Liver (tissue), 9 donors: ENCODE results near the gene TACR1. TPM values are rescaled to one million over a fixed set of nuclear protein-coding genes. Genes with fewer than 3 reads are reported as not detected.

Experiments used
- DNase-seq: peaks from one replicate; pipeline ENCODE4 v3.0.0-alpha.2; 2017; ENCODE audit warnings: low spot score
- H3K27ac ChIP-seq, 2 donors: one replicate each; pipeline ENCODE4 v1.7.0; 2013; ENCODE audit warnings: inconsistent platforms in 2 of 2, low read length in 2 of 2, control low read depth in 1 of 2, low read depth in 1 of 2, mild to moderate bottlenecking in 1 of 2
- H3K27me3 ChIP-seq, 4 donors: one replicate each; pipeline versions ENCODE4 v1.6.1 to v1.7.0; 2013; ENCODE audit warnings: low read length in 3 of 4, inconsistent platforms in 1 of 4, mild to moderate bottlenecking in 1 of 4, moderate library complexity in 1 of 4; ENCODE audit not compliant: control insufficient read depth in 4 of 4, insufficient read depth in 4 of 4
- H3K36me3 ChIP-seq, 4 donors: one replicate each; pipeline versions ENCODE4 v1.6.1 to v1.7.0; 2013; ENCODE audit warnings: low read length in 3 of 4, mild to moderate bottlenecking in 3 of 4, low read depth in 1 of 4, moderate library complexity in 1 of 4; ENCODE audit not compliant: control insufficient read depth in 4 of 4, insufficient read depth in 3 of 4
- H3K4me1 ChIP-seq, 4 donors: one replicate each; pipeline versions ENCODE4 v1.6.1 to v1.7.0; 2013; ENCODE audit warnings: low read length in 3 of 4, mild to moderate bottlenecking in 3 of 4, moderate library complexity in 1 of 4; ENCODE audit not compliant: control insufficient read depth in 4 of 4, insufficient read depth in 4 of 4
- H3K4me3 ChIP-seq, 3 donors: one replicate each; pipeline versions ENCODE4 v1.6.1 to v1.7.0; 2013; ENCODE audit warnings: low read length in 3 of 3, control low read depth in 1 of 3, low read depth in 1 of 3, mild to moderate bottlenecking in 1 of 3
- H3K9ac ChIP-seq, 2 donors: one replicate each; pipeline ENCODE4 v1.7.0; 2013; ENCODE audit warnings: low read length in 2 of 2, mild to moderate bottlenecking in 2 of 2, moderate library complexity in 2 of 2, control low read depth in 1 of 2, low read depth in 1 of 2
- H3K9me3 ChIP-seq, 4 donors: one replicate each; pipeline versions ENCODE4 v1.6.1 to v1.7.0; 2013; ENCODE audit warnings: low read length in 3 of 4; ENCODE audit not compliant: control insufficient read depth in 4 of 4
- EGR1 ChIP-seq, 2 donors: IDR thresholded peaks; 2 replicates each; pipeline ENCODE4 v1.6.1; 2016 to 2018; ENCODE audit warnings: antibody characterized with exemption in 2 of 2, low read depth in 2 of 2
- FOXA1 ChIP-seq: IDR thresholded peaks from 2 replicates; pipeline ENCODE4 v1.6.1; 2016; ENCODE audit warnings: antibody characterized with exemption
- FOXA2 ChIP-seq: IDR thresholded peaks from 2 replicates; pipeline ENCODE4 v1.6.1; 2016; ENCODE audit warnings: antibody characterized with exemption
- GABPA ChIP-seq, 2 donors: IDR thresholded peaks in 1 of 2; conservative IDR thresholded peaks in 1 of 2; 2 replicates each; pipeline ENCODE4 v1.6.1; 2016; ENCODE audit warnings: antibody characterized with exemption in 2 of 2, mild to moderate bottlenecking in 1 of 2, moderate library complexity in 1 of 2
- HNF4A ChIP-seq, 2 donors: conservative IDR thresholded peaks; 2 replicates each; pipeline ENCODE4 v1.6.1; 2016; ENCODE audit warnings: antibody characterized with exemption in 2 of 2, mild to moderate bottlenecking in 2 of 2
- HNF4G ChIP-seq: IDR thresholded peaks from 2 replicates; pipeline ENCODE4 v1.6.1; 2016; ENCODE audit warnings: antibody characterized with exemption
- NR2F2 ChIP-seq: IDR thresholded peaks from 2 replicates; pipeline ENCODE4 v1.6.1; 2016; ENCODE audit warnings: antibody characterized with exemption
- RAD21 ChIP-seq, 2 donors: IDR thresholded peaks; 2 replicates each; pipeline ENCODE4 v1.6.1; 2016; ENCODE audit warnings: antibody characterized with exemption in 2 of 2, mild to moderate bottlenecking in 2 of 2
- RXRA ChIP-seq, 2 donors: IDR thresholded peaks; 2 replicates each; pipeline ENCODE4 v1.6.1; 2017 to 2018; ENCODE audit warnings: antibody characterized with exemption in 2 of 2, mild to moderate bottlenecking in 1 of 2
- SP1 ChIP-seq: IDR thresholded peaks from 2 replicates; pipeline ENCODE4 v1.6.1; 2018; ENCODE audit warnings: antibody characterized with exemption, mild to moderate bottlenecking
- TAF1 ChIP-seq: conservative IDR thresholded peaks from 2 replicates; pipeline ENCODE4 v1.6.1; 2016; ENCODE audit warnings: antibody characterized with exemption, mild to moderate bottlenecking
- YY1 ChIP-seq: IDR thresholded peaks from 2 replicates; pipeline ENCODE4 v1.6.1; 2016; ENCODE audit warnings: antibody characterized with exemption, mild to moderate bottlenecking
- WGBS: extraction: QIAGEN DNeasy Blood & Tissue Kit; methylation state at CpG from one replicate; pipeline ENCODE4 v1.1.7; 2013; 5-methylcytosine and 5-hydroxymethylcytosine counted together
- polyA plus RNA-seq, 2 donors: library from polyadenylated mRNA; stranded (reverse) in 1 of 2; unstranded in 1 of 2; fragments of 200-250 nt in 1 of 2; fragments of >200 nt in 1 of 2; fragmentation: Nextera tagmentation in 1 of 2; extraction: Ambion mirVana in 1 of 2; gene quantifications; one replicate each; pipeline versions ENCODE4 v1.2.1 to v1.2.3, GENCODE V29; 2013 to 2015
- total RNA-seq, 2 donors: library from RNA; depleted of rRNA; stranded (reverse); fragments of >200 nt; gene quantifications; one replicate each; pipeline ENCODE4 v1.2.3, GENCODE V29; 2014
- TF ChIP-seq, protein P1 (sequence below): IDR thresholded peaks from 2 replicates; pipeline ENCODE4 v1.6.1; 2016; ENCODE audit warnings: antibody characterized with exemption, mild to moderate bottlenecking
- TF ChIP-seq, protein P2 (sequence below): IDR thresholded peaks from 2 replicates; pipeline ENCODE4 v1.6.1; 2016; ENCODE audit warnings: antibody characterized with exemption
- TF ChIP-seq, protein P3 (sequence below): fragments of 150-350 bp; IDR thresholded peaks from 2 replicates; pipeline ENCODE4 v1.5.1; 2017; ENCODE audit warnings: improper control_type of control experiment, low read depth, low read length; ENCODE audit not compliant: missing input control
- TF ChIP-seq, protein P4 (sequence below): IDR thresholded peaks from 2 replicates; pipeline ENCODE4 v1.6.1; 2016; ENCODE audit warnings: antibody characterized with exemption
- TF ChIP-seq, protein P5 (sequence below): IDR thresholded peaks from 2 replicates; pipeline ENCODE4 v1.6.1; 2016; ENCODE audit warnings: antibody characterized with exemption
- donor health status: healthy.
- donor health status: healthy.
- donor health status: healthy.
- donor health status: healthy.
- donor health status: healthy.

The TACR1 gene
- total and polyA plus RNA-seq, 4 donors = 0.02 to 0.84 (median 0.14) TPM; not detected in 1

DNA sequence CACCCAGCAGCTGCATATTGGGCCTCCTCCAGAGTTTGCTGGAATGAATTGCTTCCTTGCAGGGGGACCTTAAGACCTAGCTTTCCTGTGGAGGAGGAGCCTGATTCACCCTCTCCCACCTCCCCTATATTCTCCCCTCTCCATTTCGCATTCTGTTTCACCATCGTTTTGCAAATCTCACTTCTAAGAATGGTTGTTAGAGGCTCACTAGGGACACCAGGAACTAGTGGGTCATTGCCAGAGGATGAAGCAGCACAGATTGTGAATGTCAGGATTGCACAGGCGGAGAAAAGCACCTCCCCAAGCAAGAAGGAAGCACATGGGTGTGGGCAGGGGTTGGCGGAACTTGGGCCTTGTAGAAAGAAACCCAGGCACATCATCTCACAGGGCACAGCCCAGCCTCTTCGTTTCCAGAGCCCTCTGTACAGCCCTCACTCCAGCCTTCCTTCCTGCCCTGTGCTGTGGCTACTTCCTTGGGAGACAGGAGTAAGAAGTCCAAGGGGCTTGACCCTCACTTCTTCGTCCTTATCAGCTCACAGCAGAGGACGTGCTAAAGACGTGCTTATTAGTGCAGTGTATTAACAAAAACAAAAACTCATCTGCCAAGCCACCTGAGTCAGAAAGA, 63.4 kb downstream of the TACR1 start:
- Histone ChIP-seq H3K9me3 (no peaks in the 10 kb centered on the region), H3K9ac (no peak overlapping the region), H3K4me3 (no peak overlapping the region), H3K36me3 (no peaks in the 10 kb centered on the region), H3K4me1 (no peaks in the 10 kb centered on the region), H3K27me3 (no peaks in the 10 kb centered on the region), H3K27ac (no peak overlapping the region)
- TF ChIP-seq, protein P1, sequence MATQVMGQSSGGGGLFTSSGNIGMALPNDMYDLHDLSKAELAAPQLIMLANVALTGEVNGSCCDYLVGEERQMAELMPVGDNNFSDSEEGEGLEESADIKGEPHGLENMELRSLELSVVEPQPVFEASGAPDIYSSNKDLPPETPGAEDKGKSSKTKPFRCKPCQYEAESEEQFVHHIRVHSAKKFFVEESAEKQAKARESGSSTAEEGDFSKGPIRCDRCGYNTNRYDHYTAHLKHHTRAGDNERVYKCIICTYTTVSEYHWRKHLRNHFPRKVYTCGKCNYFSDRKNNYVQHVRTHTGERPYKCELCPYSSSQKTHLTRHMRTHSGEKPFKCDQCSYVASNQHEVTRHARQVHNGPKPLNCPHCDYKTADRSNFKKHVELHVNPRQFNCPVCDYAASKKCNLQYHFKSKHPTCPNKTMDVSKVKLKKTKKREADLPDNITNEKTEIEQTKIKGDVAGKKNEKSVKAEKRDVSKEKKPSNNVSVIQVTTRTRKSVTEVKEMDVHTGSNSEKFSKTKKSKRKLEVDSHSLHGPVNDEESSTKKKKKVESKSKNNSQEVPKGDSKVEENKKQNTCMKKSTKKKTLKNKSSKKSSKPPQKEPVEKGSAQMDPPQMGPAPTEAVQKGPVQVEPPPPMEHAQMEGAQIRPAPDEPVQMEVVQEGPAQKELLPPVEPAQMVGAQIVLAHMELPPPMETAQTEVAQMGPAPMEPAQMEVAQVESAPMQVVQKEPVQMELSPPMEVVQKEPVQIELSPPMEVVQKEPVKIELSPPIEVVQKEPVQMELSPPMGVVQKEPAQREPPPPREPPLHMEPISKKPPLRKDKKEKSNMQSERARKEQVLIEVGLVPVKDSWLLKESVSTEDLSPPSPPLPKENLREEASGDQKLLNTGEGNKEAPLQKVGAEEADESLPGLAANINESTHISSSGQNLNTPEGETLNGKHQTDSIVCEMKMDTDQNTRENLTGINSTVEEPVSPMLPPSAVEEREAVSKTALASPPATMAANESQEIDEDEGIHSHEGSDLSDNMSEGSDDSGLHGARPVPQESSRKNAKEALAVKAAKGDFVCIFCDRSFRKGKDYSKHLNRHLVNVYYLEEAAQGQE = no peak
- TF ChIP-seq RAD21 (IDR thresholded peaks at IDR 0.05) = no peak
- TF ChIP-seq NR2F2 = peak; percentile 53
- DNase-seq = no peak
- WGBS = 66% methylated on average over 8 of the region's 8 CpGs

DNA sequence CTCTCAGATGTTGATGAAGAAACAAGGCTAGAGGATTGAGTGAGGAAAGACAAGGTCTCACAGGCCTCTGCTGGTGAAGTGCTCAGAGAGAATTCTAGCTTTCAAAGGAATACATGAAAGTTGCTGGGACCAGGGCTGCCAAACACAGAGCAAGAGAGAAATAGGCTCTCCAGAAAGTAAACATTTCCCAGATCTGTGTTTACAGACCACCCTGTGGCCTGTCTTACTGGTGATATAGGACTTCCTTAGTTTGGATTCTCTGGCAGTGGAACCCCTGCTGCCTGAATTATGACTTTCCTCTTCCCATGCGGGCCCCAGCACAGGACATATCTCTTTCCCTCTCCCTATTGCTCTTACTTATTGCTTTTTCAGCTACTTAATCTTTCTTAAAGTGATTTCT, 64.5 kb downstream of the TACR1 start:
- Histone ChIP-seq H3K9ac (no peak overlapping the region), H3K4me1 (no peaks in the 10 kb centered on the region), H3K36me3 (no peaks in the 10 kb centered on the region), H3K9me3 (no peaks in the 10 kb centered on the region), H3K4me3 (no peak overlapping the region), H3K27me3 (no peaks in the 10 kb centered on the region), H3K27ac (no peak overlapping the region)
- no peak for DNase-seq
- TF ChIP-seq EGR1 (IDR thresholded peaks at IDR 0.05; ENCODE audit: low read depth in 2 of 2) (no peak), YY1 (no peak), TAF1 (no peak)
- WGBS = 60% methylated on average over 1 of the region's 1 CpG

DNA sequence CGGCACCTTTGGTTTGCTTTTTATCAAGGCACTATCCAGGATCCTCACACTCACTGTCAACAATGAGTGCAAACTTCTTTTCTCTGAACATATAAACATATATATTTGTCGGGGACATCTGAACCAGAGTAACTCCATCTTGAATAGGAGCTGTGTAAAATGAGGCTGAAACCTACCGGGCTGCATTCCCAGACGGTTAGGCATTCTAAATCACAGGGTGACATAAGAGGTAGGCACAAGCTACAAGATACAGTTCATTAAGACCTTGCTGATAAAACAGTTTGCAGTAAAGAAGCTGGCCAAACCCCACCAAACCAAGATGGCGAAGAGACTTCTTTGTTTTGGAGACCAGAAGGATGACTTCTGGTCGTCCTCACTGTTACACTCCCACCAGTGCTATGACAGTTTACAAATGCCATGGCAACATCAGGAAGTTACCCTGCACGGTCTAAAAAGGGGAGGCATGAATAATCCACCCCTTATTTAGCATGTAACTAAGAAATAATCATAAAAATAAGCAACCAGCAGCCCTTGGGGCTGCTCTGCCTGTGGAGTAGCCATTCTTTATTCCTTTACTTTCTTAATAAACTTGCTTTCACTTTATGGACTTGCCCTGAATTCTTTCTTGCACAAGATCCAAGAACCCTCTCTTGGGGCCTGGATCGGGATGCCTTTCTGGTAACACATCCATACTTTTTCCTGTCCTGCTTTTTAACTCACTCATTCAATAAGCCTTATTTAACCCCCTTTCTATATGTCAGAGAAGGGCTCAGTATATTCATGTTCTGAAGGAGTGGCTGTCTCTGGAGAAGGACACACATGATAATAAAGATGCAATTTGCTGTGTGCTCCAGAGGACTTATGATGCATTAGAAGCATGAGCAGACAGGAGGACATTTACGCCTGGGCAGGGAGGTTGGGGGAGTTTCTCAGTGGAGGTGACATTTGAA, 65.4 kb downstream of the TACR1 start:
- no peaks in the 10 kb centered on the region for H3K9me3 ChIP-seq
- H3K36me3 ChIP-seq = no peaks in the 10 kb centered on the region
- WGBS = 85% methylated on average over 9 of the region's 9 CpGs
- no peak overlapping the region for H3K9ac ChIP-seq
- H3K27ac ChIP-seq = no peak overlapping the region
- H3K4me1 ChIP-seq = no peaks in the 10 kb centered on the region
- no peak for DNase-seq
- H3K4me3 ChIP-seq = no peak overlapping the region
- TF ChIP-seq, protein P2, sequence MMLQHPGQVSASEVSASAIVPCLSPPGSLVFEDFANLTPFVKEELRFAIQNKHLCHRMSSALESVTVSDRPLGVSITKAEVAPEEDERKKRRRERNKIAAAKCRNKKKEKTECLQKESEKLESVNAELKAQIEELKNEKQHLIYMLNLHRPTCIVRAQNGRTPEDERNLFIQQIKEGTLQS = no peak
- TF ChIP-seq, protein P3, sequence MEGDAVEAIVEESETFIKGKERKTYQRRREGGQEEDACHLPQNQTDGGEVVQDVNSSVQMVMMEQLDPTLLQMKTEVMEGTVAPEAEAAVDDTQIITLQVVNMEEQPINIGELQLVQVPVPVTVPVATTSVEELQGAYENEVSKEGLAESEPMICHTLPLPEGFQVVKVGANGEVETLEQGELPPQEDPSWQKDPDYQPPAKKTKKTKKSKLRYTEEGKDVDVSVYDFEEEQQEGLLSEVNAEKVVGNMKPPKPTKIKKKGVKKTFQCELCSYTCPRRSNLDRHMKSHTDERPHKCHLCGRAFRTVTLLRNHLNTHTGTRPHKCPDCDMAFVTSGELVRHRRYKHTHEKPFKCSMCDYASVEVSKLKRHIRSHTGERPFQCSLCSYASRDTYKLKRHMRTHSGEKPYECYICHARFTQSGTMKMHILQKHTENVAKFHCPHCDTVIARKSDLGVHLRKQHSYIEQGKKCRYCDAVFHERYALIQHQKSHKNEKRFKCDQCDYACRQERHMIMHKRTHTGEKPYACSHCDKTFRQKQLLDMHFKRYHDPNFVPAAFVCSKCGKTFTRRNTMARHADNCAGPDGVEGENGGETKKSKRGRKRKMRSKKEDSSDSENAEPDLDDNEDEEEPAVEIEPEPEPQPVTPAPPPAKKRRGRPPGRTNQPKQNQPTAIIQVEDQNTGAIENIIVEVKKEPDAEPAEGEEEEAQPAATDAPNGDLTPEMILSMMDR = no peak
- TF ChIP-seq SP1 = no peak
- TF ChIP-seq EGR1 (IDR thresholded peaks at IDR 0.05; ENCODE audit: low read depth in 2 of 2) = no peak
- no peak for TF ChIP-seq FOXA1
- TF ChIP-seq, protein P4, sequence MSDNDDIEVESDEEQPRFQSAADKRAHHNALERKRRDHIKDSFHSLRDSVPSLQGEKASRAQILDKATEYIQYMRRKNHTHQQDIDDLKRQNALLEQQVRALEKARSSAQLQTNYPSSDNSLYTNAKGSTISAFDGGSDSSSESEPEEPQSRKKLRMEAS = no peak
- TF ChIP-seq HNF4A (conservative IDR thresholded peaks at IDR 0.05) = no peak
- TF ChIP-seq YY1 = no peak
- TF ChIP-seq GABPA (IDR thresholded peaks at IDR 0.05 in 1 of 2, conservative IDR thresholded peaks at IDR 0.05 in 1 of 2) = no peak
- TF ChIP-seq, protein P5, sequence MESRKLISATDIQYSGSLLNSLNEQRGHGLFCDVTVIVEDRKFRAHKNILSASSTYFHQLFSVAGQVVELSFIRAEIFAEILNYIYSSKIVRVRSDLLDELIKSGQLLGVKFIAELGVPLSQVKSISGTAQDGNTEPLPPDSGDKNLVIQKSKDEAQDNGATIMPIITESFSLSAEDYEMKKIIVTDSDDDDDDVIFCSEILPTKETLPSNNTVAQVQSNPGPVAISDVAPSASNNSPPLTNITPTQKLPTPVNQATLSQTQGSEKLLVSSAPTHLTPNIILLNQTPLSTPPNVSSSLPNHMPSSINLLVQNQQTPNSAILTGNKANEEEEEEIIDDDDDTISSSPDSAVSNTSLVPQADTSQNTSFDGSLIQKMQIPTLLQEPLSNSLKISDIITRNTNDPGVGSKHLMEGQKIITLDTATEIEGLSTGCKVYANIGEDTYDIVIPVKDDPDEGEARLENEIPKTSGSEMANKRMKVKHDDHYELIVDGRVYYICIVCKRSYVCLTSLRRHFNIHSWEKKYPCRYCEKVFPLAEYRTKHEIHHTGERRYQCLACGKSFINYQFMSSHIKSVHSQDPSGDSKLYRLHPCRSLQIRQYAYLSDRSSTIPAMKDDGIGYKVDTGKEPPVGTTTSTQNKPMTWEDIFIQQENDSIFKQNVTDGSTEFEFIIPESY = no peak
- TF ChIP-seq RXRA (IDR thresholded peaks at IDR 0.05) = no peak
- TF ChIP-seq HNF4G = no peak
- no peak for TF ChIP-seq FOXA2
- H3K27me3 ChIP-seq = no peaks in the 10 kb centered on the region
